OCI-LY3 (cell line): Measurements from ENCODE around the gene FAM170A.

Experiments used
- H2AFZ ChIP-seq: fragments of 200-600, 300-600 bp; shearing (Covaris generic); 2 replicates; pipeline ENCODE4 v1.6.0; 2014; ENCODE audit warnings: antibody characterized with exemption, low read depth, low read length
- H3K27ac ChIP-seq: fragments of 200-600, 300-600 bp; sonication (generic); 2 replicates; pipeline ENCODE4 v1.5.1; 2014; ENCODE audit warnings: mild to moderate bottlenecking, low read length, moderate library complexity, mixed read lengths
- H3K27me3 ChIP-seq: fragments of 200-600, 300-600 bp; sonication (generic); 2 replicates; pipeline ENCODE4 v1.6.1; 2014; ENCODE audit warnings: low read depth, low read length, mixed read lengths
- H3K36me3 ChIP-seq: fragments of 200-600, 300-600 bp; sonication (generic); replicated peaks from 2 replicates; pipeline ENCODE3; 2014; ENCODE audit warnings: low read depth, low read length, mixed read lengths
- H3K4me1 ChIP-seq: fragments of 300-600, 200-600 bp; sonication (generic); 2 replicates; pipeline ENCODE4 v1.6.1; 2014; ENCODE audit warnings: low read length, mixed read lengths
- H3K4me2 ChIP-seq: fragments of 200-600, 300-600 bp; sonication (generic); 2 replicates; pipeline ENCODE4 v1.6.1; 2014; ENCODE audit warnings: low read length, mixed read lengths
- H3K4me3 ChIP-seq: fragments of 300-600, 200-600 bp; sonication (generic); 2 replicates; pipeline ENCODE4 v1.5.1; 2014; ENCODE audit warnings: antibody characterized with exemption, mild to moderate bottlenecking, low read length, moderate library complexity
- H3K79me2 ChIP-seq: fragments of 300-600, 200-600 bp; shearing (Covaris generic); 2 replicates; pipeline ENCODE4 v1.6.1; 2014; ENCODE audit warnings: mild to moderate bottlenecking, low read length, mixed read lengths
- H3K9ac ChIP-seq: fragments of 300-600, 200-600 bp; shearing (Covaris generic); 2 replicates; pipeline ENCODE4 v1.6.0; 2014; ENCODE audit warnings: mild to moderate bottlenecking, low read length, moderate library complexity
- H3K9me3 ChIP-seq: fragments of 200-600, 300-600 bp; shearing (Covaris generic); 2 replicates; pipeline ENCODE4 v1.6.1; 2014; ENCODE audit warnings: low read length, mixed read lengths; ENCODE audit not compliant: insufficient read depth
- H4K20me1 ChIP-seq: fragments of 200-600, 300-600 bp; sonication (generic); 2 replicates; pipeline ENCODE4 v1.6.1; 2016; ENCODE audit warnings: low read length, mixed read lengths; ENCODE audit not compliant: insufficient read depth
- EZH2phosphoT487 ChIP-seq: fragments of 200-600 bp; shearing (Covaris generic); IDR thresholded peaks from 2 replicates; pipeline ENCODE4 v1.6.1; 2018; ENCODE audit warnings: antibody characterized with exemption, mixed run types, low read depth
- TF ChIP-seq, protein P1 (sequence below): fragments of 200-600, 300-600 bp; sonication (generic); IDR thresholded peaks from 2 replicates; pipeline ENCODE4 v1.5.1; 2014; ENCODE audit warnings: antibody characterized with exemption, low read length, low read depth

FAM170A gene

DNA sequence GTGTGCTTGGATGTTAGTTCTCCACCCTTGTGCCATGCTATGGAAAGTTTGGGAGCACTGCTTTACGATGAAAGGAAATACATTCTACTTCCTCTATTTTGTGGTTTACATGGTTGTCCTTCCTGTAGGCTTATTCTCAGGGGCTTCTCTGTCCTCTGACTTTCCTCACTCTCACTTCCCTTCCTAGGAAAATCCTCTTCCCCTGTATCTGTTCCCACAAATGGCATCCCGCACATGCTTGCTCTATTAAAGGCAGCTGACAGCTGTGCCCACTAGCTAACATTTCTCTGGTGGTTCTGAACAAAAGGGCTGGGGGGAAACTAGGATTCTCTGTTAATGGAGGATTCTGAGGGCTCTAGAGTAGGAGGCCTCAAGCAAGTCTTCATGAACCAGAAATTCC, 52.4 kb downstream of the FAM170A start:
- Histone ChIP-seq H4K20me1 (no peaks in the 10 kb centered on the region), H3K4me3 (no peak overlapping the region), H3K4me2 (no peak overlapping the region), H3K4me1 (peaks cover 6% of the 10 kb centered on the region), H3K36me3 (no peaks in the 10 kb centered on the region), H3K27ac (no peak overlapping the region), H3K27me3 (no peaks in the 10 kb centered on the region), H3K9ac (no peak overlapping the region), H3K9me3 (no peaks in the 10 kb centered on the region), H3K79me2 (no peaks in the 10 kb centered on the region), H2AFZ (no peak overlapping the region)
- TF ChIP-seq, protein P1, sequence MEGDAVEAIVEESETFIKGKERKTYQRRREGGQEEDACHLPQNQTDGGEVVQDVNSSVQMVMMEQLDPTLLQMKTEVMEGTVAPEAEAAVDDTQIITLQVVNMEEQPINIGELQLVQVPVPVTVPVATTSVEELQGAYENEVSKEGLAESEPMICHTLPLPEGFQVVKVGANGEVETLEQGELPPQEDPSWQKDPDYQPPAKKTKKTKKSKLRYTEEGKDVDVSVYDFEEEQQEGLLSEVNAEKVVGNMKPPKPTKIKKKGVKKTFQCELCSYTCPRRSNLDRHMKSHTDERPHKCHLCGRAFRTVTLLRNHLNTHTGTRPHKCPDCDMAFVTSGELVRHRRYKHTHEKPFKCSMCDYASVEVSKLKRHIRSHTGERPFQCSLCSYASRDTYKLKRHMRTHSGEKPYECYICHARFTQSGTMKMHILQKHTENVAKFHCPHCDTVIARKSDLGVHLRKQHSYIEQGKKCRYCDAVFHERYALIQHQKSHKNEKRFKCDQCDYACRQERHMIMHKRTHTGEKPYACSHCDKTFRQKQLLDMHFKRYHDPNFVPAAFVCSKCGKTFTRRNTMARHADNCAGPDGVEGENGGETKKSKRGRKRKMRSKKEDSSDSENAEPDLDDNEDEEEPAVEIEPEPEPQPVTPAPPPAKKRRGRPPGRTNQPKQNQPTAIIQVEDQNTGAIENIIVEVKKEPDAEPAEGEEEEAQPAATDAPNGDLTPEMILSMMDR, result no peak
- TF ChIP-seq EZH2phosphoT487, result no peak

DNA sequence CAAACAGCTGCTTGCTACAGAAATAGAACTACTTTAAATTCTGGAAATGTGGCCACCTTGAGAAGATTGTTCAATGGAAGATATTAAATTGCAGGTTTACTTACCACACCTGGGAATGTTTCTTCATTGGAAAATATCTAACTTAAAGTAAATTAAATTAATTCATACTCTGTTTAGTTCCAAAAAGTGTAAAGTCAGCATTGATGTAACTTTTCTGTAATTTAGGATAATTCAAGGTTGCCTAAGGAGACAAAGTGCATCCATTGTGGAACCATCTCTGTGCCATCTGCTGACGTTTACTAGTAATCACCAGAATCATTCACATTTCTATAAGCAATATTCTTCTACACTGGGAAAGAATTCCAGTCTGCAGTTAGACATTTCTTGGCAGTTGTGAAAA, 53.0 kb downstream of the FAM170A start:
- H3K36me3 ChIP-seq, result no peaks in the 10 kb centered on the region
- TF ChIP-seq, protein P1, result no peak
- no peak for TF ChIP-seq EZH2phosphoT487
- H3K4me3 ChIP-seq, result no peak overlapping the region
- no peaks in the 10 kb centered on the region for H3K27me3 ChIP-seq
- H4K20me1 ChIP-seq, result no peaks in the 10 kb centered on the region
- H2AFZ ChIP-seq, result no peak overlapping the region
- H3K79me2 ChIP-seq, result no peaks in the 10 kb centered on the region
- no peaks in the 10 kb centered on the region for H3K9me3 ChIP-seq
- peaks cover 6% of the 10 kb centered on the region for H3K4me1 ChIP-seq
- H3K4me2 ChIP-seq, result no peak overlapping the region
- no peak overlapping the region for H3K27ac ChIP-seq
- no peak overlapping the region for H3K9ac ChIP-seq
